Neural progenitor cell (in vitro differentiated cells): ENCODE results near the gene LCT. TPM values are rescaled to one million over a fixed set of nuclear protein-coding genes. Genes with fewer than 3 reads are reported as not detected.
"Not testable (repeated sequence)": the region's sequence is repeated elsewhere in the genome, so short reads cannot be mapped to it uniquely, and the experiment has no call there.

ENCODE experiments used
- DNase-seq: peaks from one replicate; pipeline ENCODE4 v3.0.0-alpha.2; 2016; ENCODE audit warnings: low spot score
- H2AFZ ChIP-seq: fragments of 200-600 bp; sonication (generic); replicated peaks from 2 replicates; pipeline ENCODE4 v1.6.1; 2016; ENCODE audit warnings: antibody characterized with exemption
- H3F3A ChIP-seq: fragments of 200-600 bp; sonication (generic); 2 replicates; pipeline ENCODE4 v1.6.1; 2016; ENCODE audit warnings: antibody characterized with exemption, low read depth
- H3K27ac ChIP-seq: fragments of 200-600 bp; sonication (generic); 2 replicates; pipeline ENCODE4 v1.5.1; 2016; ENCODE audit warnings: mild to moderate bottlenecking
- H3K27me3 ChIP-seq: fragments of 200-600 bp; sonication (generic); 2 replicates; pipeline ENCODE4 v1.6.1; 2016; ENCODE audit warnings: mild to moderate bottlenecking, moderate library complexity
- H3K36me3 ChIP-seq: fragments of 200-600 bp; sonication (generic); 2 replicates; pipeline ENCODE4 v1.5.1; 2016
- H3K4me1 ChIP-seq: fragments of 200-600 bp; sonication (generic); 2 replicates; pipeline ENCODE4 v1.6.1; 2016; ENCODE audit warnings: mixed run types
- H3K4me2 ChIP-seq: fragments of 200-600 bp; sonication (generic); 2 replicates; pipeline ENCODE4 v1.6.1; 2016
- H3K4me3 ChIP-seq: fragments of 200-600 bp; sonication (generic); 2 replicates; pipeline ENCODE4 v1.5.1; 2016
- H3K79me2 ChIP-seq: fragments of 200-600 bp; sonication (generic); 2 replicates; pipeline ENCODE4 v1.6.1; 2016; ENCODE audit warnings: low read depth
- H3K9ac ChIP-seq: fragments of 200-600 bp; sonication (generic); 2 replicates; pipeline ENCODE4 v1.6.1; 2016
- H3K9me3 ChIP-seq: fragments of 200-600 bp; sonication (generic); 2 replicates; pipeline ENCODE4 v1.5.1; 2016; ENCODE audit warnings: low read depth
- H4K20me1 ChIP-seq: fragments of 200-600 bp; sonication (generic); 2 replicates; pipeline ENCODE4 v1.6.1; 2016; ENCODE audit warnings: low read depth
- H3K27ac Mint-ChIP-seq: 3 replicates; pipeline ENCODE4 v1.8.0; 2021; ENCODE audit warnings: mixed read lengths
- H3K27me3 Mint-ChIP-seq: 2 replicates; pipeline ENCODE4 v1.8.0; 2022; ENCODE audit warnings: low read depth, mild to moderate bottlenecking, inconsistent platforms, moderate library complexity, mixed read lengths; ENCODE audit not compliant: insufficient read depth
- H3K36me3 Mint-ChIP-seq: 3 replicates; pipeline ENCODE4 v1.8.0; 2021; ENCODE audit warnings: mixed read lengths
- H3K4me1 Mint-ChIP-seq: 3 replicates; pipeline ENCODE4 v1.8.0; 2021; ENCODE audit warnings: mixed read lengths
- H3K4me3 Mint-ChIP-seq: 3 replicates; pipeline ENCODE4 v1.8.0; 2021; ENCODE audit warnings: mild to moderate bottlenecking, moderate library complexity, mixed read lengths
- H3K9me3 Mint-ChIP-seq: 3 replicates; pipeline ENCODE4 v1.8.0; 2020; ENCODE audit warnings: mixed read lengths
- CTCF ChIP-seq: fragments of 200-600 bp; sonication (generic); IDR thresholded peaks from 2 replicates; pipeline ENCODE4 v1.5.1; 2017; ENCODE audit warnings: antibody characterized with exemption, mild to moderate bottlenecking
- EZH2 ChIP-seq: fragments of 200-600 bp; sonication (generic); IDR thresholded peaks from 2 replicates; pipeline ENCODE4 v1.6.1; 2017; ENCODE audit warnings: antibody characterized with exemption, mild to moderate bottlenecking, moderate library complexity
- EZH2phosphoT487 ChIP-seq: fragments of 200-600 bp; sonication (generic); IDR thresholded peaks from 2 replicates; pipeline ENCODE4 v1.6.1; 2017; ENCODE audit warnings: antibody characterized with exemption
- total RNA-seq: library from RNA; depleted of rRNA; stranded (reverse); fragments of >200 nt; gene quantifications from 2 replicates; pipeline ENCODE4 v1.2.3, GENCODE V29; 2015; ENCODE audit warnings: low replicate concordance

Gene LCT
- total RNA-seq, 1 donor from 2014 or later: not detected

DNA sequence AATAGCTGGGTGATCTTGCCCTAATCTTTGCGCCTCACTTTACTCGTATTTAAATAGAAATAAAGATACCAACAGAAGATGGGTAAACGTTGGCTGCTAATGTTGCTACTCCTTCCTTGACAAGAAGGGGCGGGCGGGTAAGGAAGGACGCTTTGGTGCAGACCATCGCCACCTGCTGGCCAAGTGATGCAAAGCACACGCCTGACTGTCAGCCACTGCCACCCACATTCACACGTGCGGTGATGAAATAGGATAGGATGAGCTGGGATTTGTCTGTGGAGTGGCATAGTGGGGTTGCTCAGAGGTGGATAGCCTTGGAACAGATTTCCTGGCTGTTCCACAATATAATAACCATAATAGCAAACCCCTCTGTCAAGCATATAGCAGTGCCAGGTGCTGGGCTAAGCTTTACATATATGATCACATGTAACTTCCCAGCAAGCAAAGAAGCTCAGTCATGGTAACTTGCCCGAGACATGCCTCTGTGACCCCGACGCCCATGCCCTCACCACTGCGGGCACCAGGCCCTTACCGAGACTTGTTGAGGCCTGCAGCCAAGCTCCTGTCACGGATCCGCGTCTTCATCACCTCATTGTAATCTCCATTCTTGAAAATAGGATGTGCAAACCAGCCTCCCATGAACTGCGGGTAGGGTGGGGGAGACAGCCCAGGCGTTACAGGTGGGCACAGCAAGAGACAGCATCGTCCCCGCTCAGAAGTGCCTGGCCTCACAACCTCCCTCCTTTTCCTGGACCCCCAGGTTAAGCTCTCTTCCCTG lies 39.3 kb downstream of the LCT start:
- Mint-ChIP-seq H3K4me1 (peaks cover 3% of the 10 kb centered on the region), H3K27me3 (peaks cover 2% of the 10 kb centered on the region), H3K9me3 (peaks cover 19% of the 10 kb centered on the region), H3K4me3 (no peak overlapping the region), H3K27ac (peak overlapping the region; percentile 62), H3K36me3 (no peaks in the 10 kb centered on the region)
- no peaks in the 10 kb centered on the region for H3K27me3 ChIP-seq
- peak; percentile 90 for TF ChIP-seq CTCF
- TF ChIP-seq EZH2: no peak
- TF ChIP-seq EZH2phosphoT487: no peak
- no peak overlapping the region for H3K27ac ChIP-seq
- H2AFZ ChIP-seq: no peak overlapping the region
- no peaks in the 10 kb centered on the region for H3F3A ChIP-seq
- H3K4me2 ChIP-seq: no peak overlapping the region
- no peaks in the 10 kb centered on the region for H3K36me3 ChIP-seq
- H3K79me2 ChIP-seq: no peaks in the 10 kb centered on the region
- H3K9me3 ChIP-seq: no peaks in the 10 kb centered on the region
- H3K4me1 ChIP-seq: no peaks in the 10 kb centered on the region
- H3K9ac ChIP-seq: no peak overlapping the region
- peak; percentile 86 for DNase-seq
- H3K4me3 ChIP-seq: no peak overlapping the region
- no peaks in the 10 kb centered on the region for H4K20me1 ChIP-seq

DNA sequence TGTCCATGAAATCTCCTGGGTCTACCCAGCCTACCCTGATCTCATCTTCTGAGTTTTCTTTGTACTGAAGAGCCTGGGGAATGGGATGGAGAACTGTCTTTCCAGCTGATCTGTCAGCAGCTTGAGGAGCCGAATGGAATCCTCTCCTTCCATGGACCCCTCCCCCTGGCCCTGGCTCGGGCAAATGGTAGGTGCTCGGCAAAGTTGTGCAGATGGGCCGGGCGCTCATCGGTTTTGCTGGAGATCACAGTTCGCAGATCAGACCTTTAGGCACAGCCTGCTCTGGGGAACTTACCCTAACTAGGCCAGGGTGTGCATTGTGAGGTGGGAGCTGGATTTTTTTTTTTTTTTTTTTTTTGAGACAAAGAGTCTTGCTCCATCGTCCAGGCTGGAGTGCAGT lies 40.4 kb downstream of the LCT start:
- Mint-ChIP-seq H3K4me3 (no peak overlapping the region), H3K9me3 (peaks cover 19% of the 10 kb centered on the region), H3K27ac (no peak overlapping the region), H3K36me3 (no peaks in the 10 kb centered on the region), H3K4me1 (peaks cover 9% of the 10 kb centered on the region), H3K27me3 (peaks cover 2% of the 10 kb centered on the region)
- DNase-seq: no peak
- no peak overlapping the region for H2AFZ ChIP-seq
- no peak overlapping the region for H3K27ac ChIP-seq
- no peaks in the 10 kb centered on the region for H3K27me3 ChIP-seq
- no peaks in the 10 kb centered on the region for H3K9me3 ChIP-seq
- H3K4me1 ChIP-seq: no peaks in the 10 kb centered on the region
- no peaks in the 10 kb centered on the region for H3K79me2 ChIP-seq
- no peak overlapping the region for H3K4me2 ChIP-seq
- H4K20me1 ChIP-seq: no peaks in the 10 kb centered on the region
- H3K9ac ChIP-seq: no peak overlapping the region
- no peak overlapping the region for H3K4me3 ChIP-seq
- H3F3A ChIP-seq: no peaks in the 10 kb centered on the region
- H3K36me3 ChIP-seq: no peaks in the 10 kb centered on the region
- TF ChIP-seq EZH2phosphoT487: no peak

DNA sequence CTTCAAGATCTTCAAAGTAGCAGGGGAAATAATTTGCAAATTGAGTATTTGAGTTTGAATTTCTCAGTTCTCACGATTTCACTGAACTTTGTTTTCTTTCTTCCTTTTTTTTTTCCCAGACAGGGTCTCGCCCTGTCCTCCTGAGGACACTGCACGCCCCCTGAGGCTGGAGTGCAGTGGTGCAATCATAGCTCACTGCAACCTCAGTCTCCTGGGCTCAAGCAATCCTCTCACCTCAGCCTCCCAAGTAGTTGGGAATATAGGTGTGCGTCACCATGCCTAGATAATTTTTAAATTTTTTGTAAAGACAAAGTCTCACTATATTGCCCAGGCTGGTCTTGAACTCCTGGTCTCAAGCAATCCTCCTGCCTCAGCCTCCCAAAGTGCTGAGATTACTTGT lies 41.3 kb downstream of the LCT start:
- not testable (repeated sequence) for DNase-seq, H3K4me1 ChIP-seq, H3K9ac ChIP-seq, H3K4me2 ChIP-seq, H3K36me3 Mint-ChIP-seq, H3K36me3 ChIP-seq, H3K9me3 ChIP-seq, H3K27ac ChIP-seq, H3K27me3 ChIP-seq, H3K4me3 Mint-ChIP-seq, H3K79me2 ChIP-seq, H3K27me3 Mint-ChIP-seq, H2AFZ ChIP-seq, H4K20me1 ChIP-seq, H3F3A ChIP-seq, H3K27ac Mint-ChIP-seq, H3K4me3 ChIP-seq
- peaks cover 13% of the 10 kb centered on the region for H3K9me3 Mint-ChIP-seq
- TF ChIP-seq CTCF: peak; percentile 12
- peaks cover 13% of the 10 kb centered on the region for H3K4me1 Mint-ChIP-seq

DNA sequence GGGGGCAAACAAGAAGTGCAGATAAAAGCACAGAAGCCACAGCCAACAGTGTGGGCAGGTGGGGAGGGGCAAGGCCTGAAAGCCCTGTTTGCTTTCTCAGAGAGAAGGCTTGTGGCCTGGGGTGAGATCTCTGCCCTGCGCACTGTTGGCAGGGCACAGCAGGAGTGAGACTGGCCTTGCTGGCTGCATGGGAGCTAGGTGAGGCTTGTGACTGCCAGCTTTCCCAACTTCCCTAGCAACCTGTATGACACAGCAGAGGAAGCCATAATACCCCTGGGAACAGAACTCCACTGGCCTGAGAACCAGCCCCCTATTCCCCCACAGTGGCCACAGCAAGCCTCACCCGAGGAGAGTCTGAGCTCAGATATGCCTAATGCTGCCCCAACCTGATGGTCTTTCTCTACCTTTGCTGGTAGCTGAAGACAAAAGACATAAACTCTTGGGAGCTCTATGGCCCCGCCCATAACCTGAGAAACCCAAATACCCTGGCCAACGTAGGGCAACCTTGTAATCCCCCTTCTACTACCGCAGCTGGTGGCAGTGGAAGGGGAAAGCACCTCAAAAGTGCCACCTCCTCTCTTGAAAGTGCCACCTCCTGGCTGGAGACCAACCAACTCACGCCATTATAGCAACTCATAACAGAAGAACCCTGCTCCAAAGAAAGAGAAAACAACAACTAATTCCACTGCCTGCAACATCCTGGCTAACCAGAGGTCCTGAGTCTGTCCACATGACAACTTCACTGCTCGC lies 44.4 kb downstream of the LCT start:
- Mint-ChIP-seq H3K27ac (no peak overlapping the region), H3K4me3 (no peak overlapping the region), H3K36me3 (peaks cover 7% of the 10 kb centered on the region), H3K4me1 (peaks cover 13% of the 10 kb centered on the region), H3K27me3 (peaks cover 2% of the 10 kb centered on the region), H3K9me3 (no peaks in the 10 kb centered on the region)
- Histone ChIP-seq H3K4me2 (no peak overlapping the region), H4K20me1 (no peaks in the 10 kb centered on the region), H3K79me2 (no peaks in the 10 kb centered on the region), H3K9me3 (no peaks in the 10 kb centered on the region), H2AFZ (no peak overlapping the region), H3K36me3 (no peaks in the 10 kb centered on the region), H3K4me1 (no peaks in the 10 kb centered on the region), H3K9ac (no peak overlapping the region), H3K27me3 (no peaks in the 10 kb centered on the region), H3K27ac (no peak overlapping the region), H3K4me3 (no peak overlapping the region), H3F3A (no peaks in the 10 kb centered on the region)
- TF ChIP-seq EZH2phosphoT487 (no peak), CTCF (no peak), EZH2 (no peak)
- DNase-seq: no peak
